ENCODE measurements around the gene HMGB4.

Gene HMGB4

DNA sequence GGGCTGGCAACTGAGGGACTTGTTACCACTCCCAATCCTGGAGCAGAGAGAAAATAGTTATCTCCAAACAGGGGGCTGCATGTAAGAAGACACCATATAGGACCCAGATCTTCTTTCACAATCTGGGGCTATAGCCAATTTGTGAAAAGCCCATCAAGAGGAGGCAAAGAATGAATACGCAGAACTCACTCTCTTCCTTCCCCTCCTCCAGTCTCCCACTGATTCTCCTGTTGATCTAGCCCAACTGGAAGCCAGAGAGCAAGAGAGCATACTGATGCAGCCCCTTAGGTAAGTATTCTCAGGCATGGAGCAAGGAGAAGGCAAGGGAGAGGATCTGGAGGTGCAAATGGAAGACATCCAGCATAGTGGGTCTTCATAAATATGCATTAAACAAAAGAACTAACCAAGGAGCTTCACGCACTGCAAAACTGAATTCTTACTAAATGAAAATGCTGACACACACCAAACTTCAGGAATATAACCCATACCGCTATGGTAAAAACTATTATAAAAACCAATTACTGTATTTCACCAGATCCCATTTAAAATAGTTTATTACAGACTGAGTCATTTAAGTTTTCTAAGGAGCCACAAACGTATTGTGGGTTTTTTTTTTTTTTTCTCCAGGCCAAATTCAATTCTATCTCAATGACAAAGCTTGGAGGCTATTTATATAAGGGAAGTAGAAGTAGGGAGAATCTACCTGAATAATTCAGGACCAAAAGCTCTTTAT lies 15.5 kb upstream of the HMGB4 start:
- DNase-seq (ENCODE audit: low read depth in 1 of 2, low spot score in 1 of 2): no peak

DNA sequence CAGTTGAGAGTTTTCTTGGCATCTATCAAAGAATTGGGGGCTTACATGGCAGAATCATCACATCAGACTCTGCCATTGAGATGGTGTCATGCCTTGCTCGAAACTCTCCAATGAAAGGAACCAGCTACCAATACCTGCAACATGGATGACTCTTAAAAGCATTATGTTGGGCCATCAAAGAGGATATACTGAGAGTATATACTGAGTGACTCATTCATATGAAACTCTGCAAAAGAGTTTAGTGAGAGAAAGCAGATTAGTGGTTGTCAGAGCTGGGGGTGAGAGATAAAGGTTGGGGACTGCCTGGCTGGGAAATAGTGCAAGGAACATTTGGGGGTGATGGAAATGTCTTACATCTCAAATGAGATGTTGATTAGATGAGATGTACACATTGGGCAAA lies 14.7 kb upstream of the HMGB4 start:
- DNase-seq (ENCODE audit: low read depth in 1 of 2, low spot score in 1 of 2): no peak

DNA sequence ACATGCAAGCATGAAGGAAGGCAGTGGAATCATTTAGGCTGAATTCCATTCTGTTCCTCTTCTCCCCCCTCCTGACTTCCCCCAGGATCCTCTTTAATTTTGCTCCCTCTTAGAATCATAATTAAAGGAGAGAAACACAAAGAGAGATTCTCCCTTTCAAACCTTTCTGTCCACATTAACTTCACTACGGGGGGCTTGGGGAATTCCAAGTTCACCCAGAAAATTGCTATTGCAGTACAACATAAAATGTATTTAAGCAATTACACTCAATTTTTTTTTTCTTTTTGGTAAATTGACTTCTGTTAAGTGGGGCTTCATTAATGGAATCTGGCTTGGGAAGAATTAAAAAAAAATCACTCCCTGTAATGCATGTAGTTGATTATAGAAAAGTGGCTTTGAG lies 13.4 kb upstream of the HMGB4 start:
- no peak for DNase-seq (ENCODE audit: low read depth in 1 of 2, low spot score in 1 of 2)

DNA sequence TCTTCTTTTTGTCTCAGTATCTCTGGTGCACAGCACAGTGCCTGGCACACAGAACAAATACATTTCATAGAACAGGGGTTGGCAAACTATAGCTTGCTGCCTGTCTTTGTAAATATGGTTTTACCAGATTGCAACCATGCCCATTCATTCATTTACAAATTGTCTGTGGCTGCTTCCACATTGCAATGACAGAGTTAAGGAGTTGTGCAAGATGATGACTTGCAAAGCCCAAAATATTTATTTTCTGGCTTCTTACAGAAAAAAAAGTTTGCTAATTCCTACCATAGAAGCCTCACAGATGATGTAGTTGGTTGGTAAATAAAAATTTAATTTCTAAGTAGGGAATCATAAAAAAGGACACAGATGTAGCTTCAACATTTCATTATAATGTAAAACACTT lies 11.2 kb upstream of the HMGB4 start:
- no peak for DNase-seq (ENCODE audit: low read depth in 1 of 2, low spot score in 1 of 2)

DNA sequence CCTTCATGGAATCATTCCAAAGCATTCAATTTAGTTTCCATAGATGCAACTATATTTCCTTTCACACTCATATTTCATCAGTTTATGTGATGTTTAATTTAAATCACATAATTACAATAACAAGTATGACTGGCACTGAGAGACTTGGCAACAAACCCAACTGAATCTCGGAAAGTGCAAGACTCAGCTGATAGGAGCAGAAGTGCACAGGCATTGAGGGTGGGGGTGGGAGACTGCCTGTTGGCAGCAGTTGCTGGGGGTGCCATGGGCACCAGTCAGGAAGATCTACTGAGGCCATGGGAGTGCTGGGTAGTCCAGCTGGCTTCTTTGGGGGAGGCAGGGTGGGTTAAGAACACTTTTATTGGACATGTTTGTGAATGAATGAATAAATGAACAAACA lies 10.4 kb upstream of the HMGB4 start:
- no peak for DNase-seq (ENCODE audit: low read depth in 1 of 2, low spot score in 1 of 2)

DNA sequence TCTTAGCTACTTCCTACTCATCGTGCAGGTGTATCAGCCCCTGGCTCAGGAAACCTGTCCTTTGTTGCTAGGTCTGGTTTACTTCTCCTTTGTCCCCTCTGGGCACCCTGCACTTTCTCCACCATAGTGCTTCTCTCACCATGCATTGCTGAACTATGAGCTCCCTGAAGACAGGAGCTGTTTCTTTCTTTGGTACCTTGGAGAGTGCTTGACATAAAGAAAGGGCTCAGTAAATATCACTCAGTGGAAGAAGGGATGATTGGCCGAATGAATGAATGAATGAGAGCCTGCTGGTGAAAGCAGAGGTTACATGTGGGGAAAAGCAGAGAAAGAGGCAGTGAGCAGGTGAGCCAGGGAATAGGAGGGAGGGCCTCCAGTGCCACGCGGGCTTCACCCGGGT lies 9.8 kb upstream of the HMGB4 start:
- DNase-seq (ENCODE audit: low read depth in 1 of 2, low spot score in 1 of 2): no peak

DNA sequence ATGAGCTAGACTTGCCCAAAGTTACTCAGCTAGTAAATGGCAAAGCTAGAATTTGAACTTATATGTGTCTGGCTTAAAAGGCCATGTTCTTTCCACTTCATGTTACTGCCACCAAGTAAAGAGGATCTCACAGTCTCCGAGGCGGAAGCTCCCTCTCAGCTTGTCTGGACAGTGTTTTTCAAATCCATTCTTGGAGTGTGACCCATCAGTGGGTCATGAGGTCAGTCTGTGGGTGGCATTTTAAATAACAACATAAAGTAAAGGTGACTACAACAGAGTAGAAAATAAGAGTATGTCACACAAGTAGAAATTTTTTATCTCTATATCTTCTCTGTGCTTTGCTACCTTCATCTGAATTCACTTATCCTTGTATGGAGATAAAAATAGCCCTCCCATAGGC lies 3.2 kb upstream of the HMGB4 start:
- DNase-seq (ENCODE audit: low read depth in 1 of 2, low spot score in 1 of 2): no peak

DNA sequence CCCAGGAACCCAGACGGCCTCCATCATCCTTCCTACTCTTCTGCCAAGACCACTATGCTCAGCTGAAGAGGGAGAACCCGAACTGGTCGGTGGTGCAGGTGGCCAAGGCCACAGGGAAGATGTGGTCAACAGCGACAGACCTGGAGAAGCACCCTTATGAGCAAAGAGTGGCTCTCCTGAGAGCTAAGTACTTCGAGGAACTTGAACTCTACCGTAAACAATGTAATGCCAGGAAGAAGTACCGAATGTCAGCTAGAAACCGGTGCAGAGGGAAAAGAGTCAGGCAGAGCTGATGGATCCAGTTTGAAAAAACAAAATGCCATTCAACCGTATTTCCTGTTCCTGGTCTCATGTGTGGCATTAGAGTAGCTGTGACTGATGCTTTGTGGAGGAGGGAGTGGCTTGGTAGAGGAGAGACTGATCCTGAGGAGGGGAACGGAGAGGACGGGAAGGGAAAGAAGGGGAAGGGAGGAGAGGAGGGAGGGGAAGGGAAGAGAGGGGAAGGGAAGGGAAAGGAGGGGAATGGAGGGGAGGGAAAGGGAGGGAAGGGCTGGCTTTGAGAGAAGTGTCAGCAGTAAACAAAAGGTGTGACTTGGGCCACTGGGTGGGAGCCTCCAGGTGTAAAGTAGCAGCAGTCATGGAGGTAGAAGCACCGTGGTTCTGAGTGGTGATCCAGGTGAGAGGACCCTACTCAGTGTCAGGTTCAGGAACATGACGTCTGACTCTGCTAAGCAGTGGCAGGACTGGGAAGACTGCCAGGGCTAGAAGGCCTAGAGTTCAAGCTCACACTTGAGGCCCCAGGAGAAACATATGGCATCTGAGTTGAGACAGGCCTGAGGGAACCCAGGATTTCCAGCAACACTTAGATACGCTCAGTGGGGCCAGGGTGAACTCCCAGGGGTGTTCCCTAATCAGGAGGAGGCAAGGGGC lies 846 bp downstream of the HMGB4 start:
- DNase-seq (ENCODE audit: low read depth in 1 of 2, low spot score in 1 of 2): no peak

DNA sequence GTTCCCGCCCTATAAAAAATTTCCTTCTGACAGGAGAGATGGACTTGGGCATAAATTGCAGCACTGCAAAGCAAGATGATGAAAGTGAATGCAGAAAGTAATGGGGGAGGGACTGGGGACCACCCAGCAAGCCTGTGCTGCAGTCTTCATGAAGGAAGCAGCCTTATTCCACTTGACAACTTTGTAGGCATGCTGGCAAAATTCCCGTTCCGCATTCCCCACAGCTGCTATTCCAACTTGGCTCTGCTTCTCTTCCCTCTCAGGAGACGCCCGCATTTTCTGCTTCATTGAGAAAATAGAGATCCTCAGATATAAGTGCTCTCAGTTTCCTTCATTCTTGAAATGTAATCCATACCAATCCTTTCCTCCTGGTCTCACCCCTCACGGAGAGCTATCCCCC lies 2.4 kb downstream of the HMGB4 start:
- DNase-seq (ENCODE audit: low read depth in 1 of 2, low spot score in 1 of 2): no peak

DNA sequence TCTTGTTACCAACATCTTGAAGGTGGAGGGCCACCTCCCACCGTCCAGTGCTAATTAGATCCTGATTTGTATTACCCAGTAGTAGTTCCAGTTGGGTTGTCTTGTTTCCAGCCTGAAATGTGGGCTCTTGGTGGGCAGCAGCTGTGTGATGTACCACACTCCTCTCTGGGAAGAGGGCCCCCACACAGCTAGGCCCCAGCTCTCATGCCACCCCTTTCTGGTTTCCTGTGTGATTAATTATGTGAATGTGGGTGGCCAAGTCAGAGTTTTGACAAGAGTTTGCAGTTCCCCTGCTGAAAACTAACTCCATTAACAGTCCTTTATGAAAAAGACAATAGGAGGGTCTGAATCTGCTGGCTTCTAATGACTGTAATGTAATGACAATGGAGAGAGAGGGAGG lies 3.8 kb downstream of the HMGB4 start:
- no peak for DNase-seq (ENCODE audit: low read depth in 1 of 2, low spot score in 1 of 2)

DNA sequence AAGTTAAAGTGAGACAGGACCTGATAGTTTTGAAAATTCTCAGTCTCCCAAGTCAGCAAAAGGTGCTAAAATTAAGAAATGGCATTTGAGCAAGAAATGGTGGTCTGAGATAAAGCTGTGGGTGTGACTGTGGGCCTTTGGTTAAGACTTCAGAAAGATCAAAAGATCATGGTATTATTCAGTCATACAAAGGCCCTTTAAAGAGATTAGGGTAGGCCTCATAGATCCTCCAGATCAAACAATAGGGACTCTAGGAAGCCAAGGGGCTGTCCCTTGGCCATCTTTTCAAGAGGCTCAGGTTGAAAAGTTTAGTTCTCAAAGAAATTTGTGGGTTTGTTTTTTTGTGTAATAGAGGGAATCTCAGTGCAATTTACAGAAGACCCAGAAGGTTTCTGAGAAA lies 8.4 kb downstream of the HMGB4 start:
- DNase-seq (ENCODE audit: low read depth in 1 of 2, low spot score in 1 of 2): no peak

DNA sequence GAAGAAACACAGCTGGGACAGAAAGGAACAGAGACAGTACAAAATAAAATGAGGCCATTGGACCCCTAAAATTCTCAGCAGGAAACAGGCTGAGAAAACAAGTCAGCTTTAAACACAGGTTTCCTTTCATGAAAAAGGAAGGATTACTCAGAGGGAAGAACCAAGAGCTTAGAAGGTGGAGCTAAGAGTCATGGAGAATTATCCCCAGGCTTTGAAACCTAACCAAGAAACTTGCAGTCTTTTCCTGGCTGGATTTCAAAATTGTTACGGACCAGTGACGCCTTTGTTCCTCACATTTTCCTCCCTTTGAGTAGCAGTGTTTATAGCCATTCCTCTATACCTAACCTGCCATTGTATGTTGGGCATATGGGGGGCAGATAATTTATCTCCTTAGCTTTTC lies 8.8 kb downstream of the HMGB4 start:
- DNase-seq (ENCODE audit: low read depth in 1 of 2, low spot score in 1 of 2): no peak

DNA sequence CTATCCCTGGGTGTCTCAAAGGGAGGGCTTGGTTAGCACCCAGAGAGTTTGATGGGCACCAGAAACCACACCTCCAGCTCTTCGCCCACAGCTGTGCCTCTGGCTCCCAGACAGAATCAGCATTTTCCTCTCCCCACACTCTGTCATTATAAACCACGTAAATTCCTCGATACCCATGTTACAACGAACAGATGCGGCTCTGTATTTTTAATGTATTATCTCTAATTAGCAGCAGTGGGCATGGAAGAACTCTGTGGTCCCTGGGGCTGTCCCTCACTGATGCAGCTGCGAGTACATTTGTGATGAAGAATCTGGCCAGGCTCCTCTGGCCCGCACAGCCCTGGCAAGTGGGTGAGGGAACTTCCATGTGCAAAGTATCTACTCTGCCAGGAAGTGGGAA lies 10.8 kb downstream of the HMGB4 start:
- DNase-seq (ENCODE audit: low read depth in 1 of 2, low spot score in 1 of 2): no peak

DNA sequence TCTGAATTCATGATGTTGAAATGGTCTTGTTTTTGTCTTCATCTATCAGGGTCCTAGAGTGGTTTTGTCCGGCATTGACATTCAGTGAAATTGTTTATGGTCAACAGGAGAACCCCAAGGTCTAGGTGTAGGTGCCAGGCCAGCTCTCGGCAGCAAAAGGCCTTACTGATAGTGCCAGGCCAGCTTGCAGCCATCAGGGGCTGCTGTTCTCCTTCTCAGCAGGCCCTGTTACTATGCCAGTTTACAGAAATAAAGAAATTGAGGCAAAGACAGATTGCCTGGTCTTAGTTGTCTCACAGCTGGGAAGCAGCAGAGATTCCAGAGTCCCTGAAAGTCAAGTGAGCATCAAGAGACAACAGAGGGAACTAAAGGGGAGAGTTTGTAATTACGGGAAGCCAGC lies 12.0 kb downstream of the HMGB4 start:
- no peak for DNase-seq (ENCODE audit: low read depth in 1 of 2, low spot score in 1 of 2)

DNA sequence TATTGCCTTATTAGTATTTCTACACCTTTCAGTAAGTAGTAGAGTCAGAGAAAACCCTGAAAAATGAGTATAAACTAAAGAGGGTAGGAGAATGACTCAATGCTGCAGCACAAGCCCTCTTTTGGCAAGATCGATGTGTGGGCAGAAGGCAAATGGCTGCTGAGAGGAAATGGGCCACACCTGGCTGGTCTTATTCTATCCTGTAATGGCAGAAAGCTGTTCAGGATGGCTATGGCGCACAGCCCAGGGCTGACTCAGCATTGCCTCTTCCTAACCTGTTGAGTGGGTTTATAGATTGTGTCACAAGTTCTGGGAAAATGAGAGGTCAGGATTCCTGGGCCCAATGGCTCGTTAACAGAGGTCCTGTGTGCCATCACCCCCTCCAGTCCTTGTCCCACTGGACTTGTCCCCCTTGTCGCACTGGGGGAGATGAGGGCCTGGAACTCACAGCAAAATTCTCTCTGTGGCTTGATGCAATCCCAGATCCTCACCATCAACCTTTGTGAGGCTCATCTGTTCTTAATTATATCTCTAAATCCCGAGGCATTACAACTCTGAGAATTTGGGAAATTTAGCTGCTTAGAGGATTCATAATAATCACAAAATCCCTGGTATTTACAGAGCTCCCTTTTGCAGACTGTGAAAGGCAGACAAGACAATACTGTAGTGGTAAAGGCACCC lies 13.2 kb downstream of the HMGB4 start:
- DNase-seq (ENCODE audit: low read depth in 1 of 2, low spot score in 1 of 2): no peak

DNA sequence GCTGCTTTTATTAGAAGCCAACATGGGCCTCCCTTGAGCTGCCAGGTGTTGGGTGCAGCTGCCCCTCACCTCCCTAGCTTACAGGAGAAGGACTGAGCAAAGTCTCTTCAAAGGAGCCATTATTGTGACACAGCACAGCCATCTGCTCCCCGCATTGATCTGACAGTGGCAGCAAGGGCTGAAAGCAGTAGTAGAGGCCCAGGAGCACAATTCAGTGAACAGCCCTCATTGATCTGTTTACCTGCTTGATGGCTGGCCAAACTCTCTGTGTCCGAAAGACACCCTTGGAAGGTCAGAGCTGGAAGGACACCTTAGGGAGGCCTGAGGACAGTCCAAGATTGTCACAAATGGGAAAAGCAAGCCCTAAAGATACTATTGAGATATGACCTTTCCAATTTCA lies 14.5 kb downstream of the HMGB4 start:
- DNase-seq (ENCODE audit: low read depth in 1 of 2, low spot score in 1 of 2): no peak

DNA sequence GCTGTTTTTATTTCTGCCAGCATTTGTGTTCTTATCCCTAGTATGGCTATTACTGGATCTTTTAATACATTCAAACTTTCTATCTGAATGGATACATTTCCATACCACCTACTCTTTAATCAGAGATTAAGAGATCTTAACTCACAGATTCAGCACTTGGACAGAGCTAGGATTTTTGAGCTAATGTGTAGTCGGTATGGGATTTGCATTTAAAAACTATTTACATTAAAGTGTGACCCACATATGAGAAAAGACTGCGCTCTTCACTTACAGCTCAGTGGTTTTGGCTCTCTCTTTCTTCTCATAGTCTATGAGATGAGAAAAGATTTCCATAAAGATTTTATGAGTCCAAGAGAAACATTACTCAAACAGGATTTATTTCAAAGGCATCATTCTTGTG lies 16.4 kb downstream of the HMGB4 start:
- no peak for DNase-seq (ENCODE audit: low read depth in 1 of 2, low spot score in 1 of 2)

DNA sequence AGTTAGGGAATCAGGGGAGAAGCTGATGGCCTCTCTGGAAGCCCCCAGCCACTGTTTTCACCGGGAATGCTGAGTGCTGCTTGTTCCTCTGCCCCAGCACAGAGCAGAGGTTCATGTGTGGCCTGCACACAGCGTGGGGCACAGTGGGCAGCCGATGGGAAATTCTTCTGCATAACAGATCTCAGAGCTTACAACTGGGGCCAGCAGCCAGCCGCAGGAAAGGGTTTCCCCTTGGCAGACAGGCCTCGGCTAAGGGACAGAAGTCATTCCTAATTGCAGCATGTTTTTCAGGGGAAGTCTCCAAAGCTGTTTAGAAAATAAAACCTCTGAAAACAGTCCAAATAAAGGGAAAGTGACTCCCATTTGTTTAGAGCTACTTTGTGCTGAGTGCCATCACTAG lies 22.6 kb downstream of the HMGB4 start:
- no peak for DNase-seq (ENCODE audit: low read depth in 1 of 2, low spot score in 1 of 2)

DNA sequence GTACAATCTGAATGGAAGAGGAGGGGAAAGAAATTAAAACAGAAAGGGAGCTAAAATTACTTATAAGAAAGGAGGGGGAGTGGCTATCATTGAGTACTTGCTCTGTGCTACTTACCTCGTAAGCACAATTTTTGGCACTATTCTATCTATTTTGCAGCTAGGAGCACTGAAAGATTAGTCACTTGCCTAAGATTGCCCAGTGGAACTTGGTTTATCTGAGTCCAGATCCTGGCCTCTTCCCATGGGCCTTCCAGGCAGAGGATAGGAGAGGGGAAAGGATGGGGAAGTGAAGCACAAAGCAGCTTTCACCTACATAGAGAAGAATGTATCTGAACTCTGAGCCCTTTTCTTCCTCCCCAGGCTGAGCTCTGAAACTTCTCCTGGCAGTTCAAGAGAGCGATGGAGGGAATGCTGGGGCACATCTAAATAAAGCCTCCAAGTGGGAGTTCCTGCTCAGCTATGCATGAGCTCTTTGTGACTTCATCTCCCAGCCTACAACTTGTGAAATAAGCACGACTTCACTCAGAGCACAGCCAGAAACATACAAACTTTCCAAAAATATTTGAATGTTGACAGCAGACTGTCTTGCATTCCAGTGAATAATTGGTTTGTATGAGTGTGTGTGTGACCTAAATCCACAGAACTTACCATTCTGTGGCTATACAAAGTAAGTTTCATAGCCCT lies 29.4 kb downstream of the HMGB4 start:
- DNase-seq (ENCODE audit: low read depth in 1 of 2, low spot score in 1 of 2): no peak

DNA sequence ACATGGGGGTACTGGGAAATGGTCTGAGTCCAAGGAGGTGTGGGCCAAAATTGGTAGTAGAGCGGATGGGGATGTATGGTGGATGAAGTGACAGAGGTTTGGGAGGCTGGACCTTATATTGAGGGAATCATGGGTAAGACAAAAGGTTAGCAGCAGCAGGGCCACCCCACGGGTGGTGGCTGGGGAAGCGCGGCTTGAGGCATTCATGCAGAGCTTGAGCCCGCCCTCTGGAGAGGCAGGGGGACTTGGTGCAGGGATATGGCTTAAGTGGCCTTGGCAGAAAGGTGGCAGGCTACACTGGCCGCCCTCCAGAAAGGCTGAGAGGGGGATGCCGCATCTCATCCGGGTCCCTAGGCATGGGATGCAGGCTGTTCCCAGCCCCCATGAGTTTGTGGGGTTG lies 31.5 kb downstream of the HMGB4 start:
- no peak for DNase-seq (ENCODE audit: low read depth in 1 of 2, low spot score in 1 of 2)

DNA sequence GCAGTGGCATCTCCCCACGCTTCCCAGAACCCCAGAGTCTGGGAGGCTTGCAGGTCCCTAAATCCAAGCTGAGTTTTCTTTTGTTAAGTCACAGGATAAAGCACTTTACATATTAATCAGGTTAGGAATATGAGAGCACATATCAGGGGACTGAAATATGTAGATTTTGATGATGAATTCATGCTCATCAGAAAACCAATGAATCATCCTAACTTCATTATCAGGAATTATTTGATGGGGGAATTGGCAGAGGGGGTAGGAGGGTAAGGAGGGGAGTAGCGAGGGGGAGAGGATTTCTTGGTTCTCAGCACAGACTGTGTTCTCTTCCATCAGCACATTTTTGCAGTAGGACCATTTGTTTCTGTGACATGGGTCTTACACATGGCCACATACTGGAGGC lies 32.1 kb downstream of the HMGB4 start:
- no peak for DNase-seq (ENCODE audit: low read depth in 1 of 2, low spot score in 1 of 2)
